SJSA1 (cell line): Measurements from ENCODE around the gene MRPL21. TPM values are rescaled to one million over a fixed set of nuclear protein-coding genes. Genes with fewer than 3 reads are reported as not detected.

Experiments
- DNase-seq, 2 experiments: peaks; one replicate each; pipeline ENCODE4 v3.0.0-alpha.2; 2015 to 2020; ENCODE audit warnings: low spot score in 2 of 2, low read depth in 1 of 2
- H3K27ac ChIP-seq: fragments of 250-450 bp; sonication (Bioruptor Pico); 2 replicates; pipeline ENCODE4 v1.5.1; 2020; ENCODE audit warnings: mild to moderate bottlenecking, moderate library complexity
- H3K27me3 ChIP-seq: fragments of 250-450 bp; sonication (Bioruptor Pico); replicated peaks from 2 replicates; pipeline ENCODE4 v1.5.1; 2020; ENCODE audit warnings: mild to moderate bottlenecking, moderate library complexity
- H3K36me3 ChIP-seq: fragments of 250-450 bp; sonication (Bioruptor Pico); 2 replicates; pipeline ENCODE4 v1.5.1; 2020; ENCODE audit warnings: mild to moderate bottlenecking
- H3K4me1 ChIP-seq: fragments of 250-450 bp; sonication (Bioruptor Pico); replicated peaks from 2 replicates; pipeline ENCODE4 v1.6.1; 2021; ENCODE audit warnings: mild to moderate bottlenecking
- H3K4me3 ChIP-seq: fragments of 250-450 bp; sonication (Bioruptor Pico); 2 replicates; pipeline ENCODE4 v1.5.1; 2020; ENCODE audit warnings: mild to moderate bottlenecking
- H3K9me3 ChIP-seq: fragments of 250-450 bp; sonication (Bioruptor Pico); replicated peaks from 2 replicates; pipeline ENCODE4 v1.5.1; 2020; ENCODE audit warnings: mild to moderate bottlenecking
- total RNA-seq: library from RNA; depleted of rRNA; stranded (reverse); fragments of >200 nt; shearing (Covaris generic); gene quantifications from 2 replicates; pipeline ENCODE4 v1.2.3, GENCODE V29; 2014; rRNA removed

Gene MRPL21
- total RNA-seq, 1 experiment from 2014 or later = 170 TPM

- H3K27me3 ChIP-seq = no peaks in the 10 kb centered on the region; the same call in 1 of the 2 replicates
- no peaks in the 10 kb centered on the region for H3K9me3 ChIP-seq
- H3K36me3 ChIP-seq = 0 out of 2 replicates have a peak, but pooled peaks cover 7% of the 10 kb centered on the region
- H3K27ac ChIP-seq = no peak overlapping the region
- H3K4me3 ChIP-seq = no peak overlapping the region
- no peak for DNase-seq
- H3K4me1 ChIP-seq = peaks cover 37% of the 10 kb centered on the region
These were observed 61.1 kb downstream of the MRPL21 start for GRCh38 chr11:68842427-68843051.

GRCh38 chr11:68841718-68842426, 61.8 kb downstream of the MRPL21 start, which contains the start of gene CPT1A:
Gene CPT1A (minus strand): TSS chr11:68841916. CDS start chr11:68815474, 26,442 bp downstream.
- Histone ChIP-seq H3K9me3 (no peaks in the 10 kb centered on the region), H3K27ac (no peak within 1 kb of the TSS), H3K27me3 (no peaks in the 10 kb centered on the region), H3K4me1 (peaks cover 42% of the 10 kb centered on the region), H3K4me3 (peak within 1 kb of the TSS; percentile 83), H3K36me3 (peaks cover 14% of the 10 kb centered on the region)
- DNase-seq = peak; percentile 50 to 87

Other genes starting within 250 kb of the MRPL21 start
- not detected in 2 replicates for gene GAL, start 219.3 kb downstream of the MRPL21 start, total RNA-seq
- 5.0 and 6.7 TPM in 2 replicates for gene TESMIN, start 152.3 kb downstream of the MRPL21 start, total RNA-seq
- 39.2 and 61.1 TPM in 2 replicates for gene CPT1A, start 61.9 kb downstream of the MRPL21 start, total RNA-seq
- gene IGHMBP2, start 59 bp upstream of the MRPL21 start, total RNA-seq = 16.4 and 30.2 TPM in 2 replicates
- gene MRGPRD, start 77.2 kb upstream of the MRPL21 start, total RNA-seq = not detected in 2 replicates
- gene MRGPRF, start 109.4 kb upstream of the MRPL21 start, total RNA-seq = 25.8 and 27.4 TPM in 2 replicates
- gene TPCN2, start 145.1 kb upstream of the MRPL21 start, total RNA-seq = 21.7 and 24.1 TPM in 2 replicates